Neural progenitor cell (in vitro differentiated cells): ENCODE results near the gene COIL. TPM values are rescaled to one million over a fixed set of nuclear protein-coding genes. Genes with fewer than 3 reads are reported as not detected.

Experiments used
- DNase-seq: peaks from one replicate; pipeline ENCODE4 v3.0.0-alpha.2; 2016; ENCODE audit warnings: low spot score
- H2AFZ ChIP-seq: fragments of 200-600 bp; sonication (generic); replicated peaks from 2 replicates; pipeline ENCODE4 v1.6.1; 2016; ENCODE audit warnings: antibody characterized with exemption
- H3F3A ChIP-seq: fragments of 200-600 bp; sonication (generic); 2 replicates; pipeline ENCODE4 v1.6.1; 2016; ENCODE audit warnings: antibody characterized with exemption, low read depth
- H3K27ac ChIP-seq: fragments of 200-600 bp; sonication (generic); 2 replicates; pipeline ENCODE4 v1.5.1; 2016; ENCODE audit warnings: mild to moderate bottlenecking
- H3K27me3 ChIP-seq: fragments of 200-600 bp; sonication (generic); 2 replicates; pipeline ENCODE4 v1.6.1; 2016; ENCODE audit warnings: mild to moderate bottlenecking, moderate library complexity
- H3K36me3 ChIP-seq: fragments of 200-600 bp; sonication (generic); 2 replicates; pipeline ENCODE4 v1.5.1; 2016
- H3K4me1 ChIP-seq: fragments of 200-600 bp; sonication (generic); 2 replicates; pipeline ENCODE4 v1.6.1; 2016; ENCODE audit warnings: mixed run types
- H3K4me2 ChIP-seq: fragments of 200-600 bp; sonication (generic); 2 replicates; pipeline ENCODE4 v1.6.1; 2016
- H3K4me3 ChIP-seq: fragments of 200-600 bp; sonication (generic); 2 replicates; pipeline ENCODE4 v1.5.1; 2016
- H3K79me2 ChIP-seq: fragments of 200-600 bp; sonication (generic); 2 replicates; pipeline ENCODE4 v1.6.1; 2016; ENCODE audit warnings: low read depth
- H3K9ac ChIP-seq: fragments of 200-600 bp; sonication (generic); 2 replicates; pipeline ENCODE4 v1.6.1; 2016
- H3K9me3 ChIP-seq: fragments of 200-600 bp; sonication (generic); 2 replicates; pipeline ENCODE4 v1.5.1; 2016; ENCODE audit warnings: low read depth
- H4K20me1 ChIP-seq: fragments of 200-600 bp; sonication (generic); 2 replicates; pipeline ENCODE4 v1.6.1; 2016; ENCODE audit warnings: low read depth
- H3K27ac Mint-ChIP-seq: 3 replicates; pipeline ENCODE4 v1.8.0; 2021; ENCODE audit warnings: mixed read lengths
- H3K27me3 Mint-ChIP-seq: 2 replicates; pipeline ENCODE4 v1.8.0; 2022; ENCODE audit warnings: low read depth, mild to moderate bottlenecking, inconsistent platforms, moderate library complexity, mixed read lengths; ENCODE audit not compliant: insufficient read depth
- H3K36me3 Mint-ChIP-seq: 3 replicates; pipeline ENCODE4 v1.8.0; 2021; ENCODE audit warnings: mixed read lengths
- H3K4me1 Mint-ChIP-seq: 3 replicates; pipeline ENCODE4 v1.8.0; 2021; ENCODE audit warnings: mixed read lengths
- H3K4me3 Mint-ChIP-seq: 3 replicates; pipeline ENCODE4 v1.8.0; 2021; ENCODE audit warnings: mild to moderate bottlenecking, moderate library complexity, mixed read lengths
- H3K9me3 Mint-ChIP-seq: 3 replicates; pipeline ENCODE4 v1.8.0; 2020; ENCODE audit warnings: mixed read lengths
- CTCF ChIP-seq: fragments of 200-600 bp; sonication (generic); IDR thresholded peaks from 2 replicates; pipeline ENCODE4 v1.5.1; 2017; ENCODE audit warnings: antibody characterized with exemption, mild to moderate bottlenecking
- EZH2 ChIP-seq: fragments of 200-600 bp; sonication (generic); IDR thresholded peaks from 2 replicates; pipeline ENCODE4 v1.6.1; 2017; ENCODE audit warnings: antibody characterized with exemption, mild to moderate bottlenecking, moderate library complexity
- EZH2phosphoT487 ChIP-seq: fragments of 200-600 bp; sonication (generic); IDR thresholded peaks from 2 replicates; pipeline ENCODE4 v1.6.1; 2017; ENCODE audit warnings: antibody characterized with exemption
- total RNA-seq: library from RNA; depleted of rRNA; stranded (reverse); fragments of >200 nt; gene quantifications from 2 replicates; pipeline ENCODE4 v1.2.3, GENCODE V29; 2015; ENCODE audit warnings: low replicate concordance

The COIL gene
- total RNA-seq, 1 donor from 2014 or later = 40.0 TPM

GRCh38 chr17:56910509-56911235, 50.2 kb downstream of the COIL start:
- no peak overlapping the region for H3K4me3 Mint-ChIP-seq
- Histone ChIP-seq H3K4me2 (no peak overlapping the region), H3K36me3 (no peaks in the 10 kb centered on the region), H3K27me3 (peaks cover 35% of the 10 kb centered on the region), H4K20me1 (no peaks in the 10 kb centered on the region), H3F3A (no peaks in the 10 kb centered on the region), H3K9me3 (no peaks in the 10 kb centered on the region), H3K9ac (no peak overlapping the region), H3K4me3 (no peak overlapping the region), H2AFZ (no peak overlapping the region), H3K27ac (no peak overlapping the region), H3K79me2 (no peaks in the 10 kb centered on the region), H3K4me1 (peaks cover 8% of the 10 kb centered on the region)
- peaks cover 10% of the 10 kb centered on the region for H3K4me1 Mint-ChIP-seq
- peaks cover 11% of the 10 kb centered on the region for H3K36me3 Mint-ChIP-seq
- no peak for TF ChIP-seq EZH2
- no peak for TF ChIP-seq EZH2phosphoT487
- no peak for TF ChIP-seq CTCF
- H3K27ac Mint-ChIP-seq = no peak overlapping the region
- peaks cover 9% of the 10 kb centered on the region for H3K27me3 Mint-ChIP-seq
- no peak for DNase-seq
- no peaks in the 10 kb centered on the region for H3K9me3 Mint-ChIP-seq

- H3K27ac Mint-ChIP-seq = no peak overlapping the region
- H3K36me3 Mint-ChIP-seq = peaks cover 11% of the 10 kb centered on the region
- H3K4me3 Mint-ChIP-seq = no peak overlapping the region
- TF ChIP-seq CTCF = no peak
- H3K27me3 Mint-ChIP-seq = peaks cover 5% of the 10 kb centered on the region
- H3K4me2 ChIP-seq = no peak overlapping the region
- peaks cover 6% of the 10 kb centered on the region for H3K4me1 Mint-ChIP-seq
- H3K9ac ChIP-seq = no peak overlapping the region
- no peaks in the 10 kb centered on the region for H3K79me2 ChIP-seq
- peaks cover 27% of the 10 kb centered on the region for H3K27me3 ChIP-seq
- H3K9me3 Mint-ChIP-seq = no peaks in the 10 kb centered on the region
- no peaks in the 10 kb centered on the region for H3K36me3 ChIP-seq
- no peak overlapping the region for H3K4me3 ChIP-seq
- H4K20me1 ChIP-seq = no peaks in the 10 kb centered on the region
- H3K4me1 ChIP-seq = peaks cover 3% of the 10 kb centered on the region
- H3K9me3 ChIP-seq = no peaks in the 10 kb centered on the region
- no peaks in the 10 kb centered on the region for H3F3A ChIP-seq
- DNase-seq = no peak
- no peak overlapping the region for H2AFZ ChIP-seq
- H3K27ac ChIP-seq = no peak overlapping the region
These were observed 50.9 kb downstream of the COIL start for GRCh38 chr17:56909742-56910508.

- Histone ChIP-seq H3K4me2 (no peak overlapping the region), H3K36me3 (no peaks in the 10 kb centered on the region), H3K4me1 (no peaks in the 10 kb centered on the region), H3K4me3 (no peak overlapping the region), H4K20me1 (no peaks in the 10 kb centered on the region), H3K27ac (no peak overlapping the region), H2AFZ (no peak overlapping the region), H3F3A (no peaks in the 10 kb centered on the region), H3K9me3 (no peaks in the 10 kb centered on the region), H3K79me2 (no peaks in the 10 kb centered on the region), H3K9ac (no peak overlapping the region), H3K27me3 (peaks cover 9% of the 10 kb centered on the region)
- Mint-ChIP-seq H3K9me3 (peaks cover 2% of the 10 kb centered on the region), H3K4me1 (no peaks in the 10 kb centered on the region), H3K27me3 (peaks cover 5% of the 10 kb centered on the region), H3K36me3 (peaks cover 24% of the 10 kb centered on the region), H3K4me3 (no peak overlapping the region), H3K27ac (no peak overlapping the region)
- no peak for DNase-seq
- TF ChIP-seq CTCF (no peak), EZH2phosphoT487 (no peak), EZH2 (no peak)
These were observed 52.8 kb downstream of the COIL start for GRCh38 chr17:56908001-56908542.
